ENCODE data around the gene ACSL1.
"Not testable (repeated sequence)": the region's sequence is repeated elsewhere in the genome, so short reads cannot be mapped to it uniquely, and the experiment has no call there.

The ACSL1 gene

GRCh38 chr4:184747034-184747830 lies 78.5 kb downstream of the ACSL1 start:
- no peaks in the 10 kb centered on the region for H3K36me3 ChIP-seq (ENCODE audit: insufficient read depth, low read length)
- peaks cover 20% of the 10 kb centered on the region for H3K4me1 ChIP-seq (ENCODE audit: insufficient read depth, low read length)
- H3K9me3 ChIP-seq (ENCODE audit: low read length) = no peaks in the 10 kb centered on the region
- H2AFZ ChIP-seq (ENCODE audit: low read depth, low read length) = no peak overlapping the region
- H3K4me3 ChIP-seq (ENCODE audit: low read length) = no peak overlapping the region
- H3K27me3 ChIP-seq (ENCODE audit: insufficient read depth, low read length) = peaks cover 11% of the 10 kb centered on the region

- Histone ChIP-seq H2AFZ (ENCODE audit: low read depth, low read length) (no peak overlapping the region), H3K36me3 (ENCODE audit: insufficient read depth, low read length) (no peaks in the 10 kb centered on the region), H3K4me3 (ENCODE audit: low read length) (no peak overlapping the region)
Observed at GRCh38 chr4:184745831-184746795, 79.7 kb downstream of the ACSL1 start.

GRCh38 chr4:184744236-184744635 lies 81.5 kb downstream of the ACSL1 start:
- H3K27me3 ChIP-seq (ENCODE audit: insufficient read depth, low read length) = peaks cover 11% of the 10 kb centered on the region
- H3K36me3 ChIP-seq (ENCODE audit: insufficient read depth, low read length) = no peaks in the 10 kb centered on the region
- H2AFZ ChIP-seq (ENCODE audit: low read depth, low read length) = no peak overlapping the region
- no peak overlapping the region for H3K4me3 ChIP-seq (ENCODE audit: low read length)
- H3K9me3 ChIP-seq (ENCODE audit: low read length) = no peaks in the 10 kb centered on the region
- H3K4me1 ChIP-seq (ENCODE audit: insufficient read depth, low read length) = peaks cover 20% of the 10 kb centered on the region

More at GRCh38 chr4:184745831-184746795, 79.7 kb downstream of the ACSL1 start:
- H3K9me3 ChIP-seq (ENCODE audit: low read length) = no peaks in the 10 kb centered on the region
- H3K27me3 ChIP-seq (ENCODE audit: insufficient read depth, low read length) = peaks cover 11% of the 10 kb centered on the region
- H3K4me1 ChIP-seq (ENCODE audit: insufficient read depth, low read length) = peaks cover 20% of the 10 kb centered on the region

DNA sequence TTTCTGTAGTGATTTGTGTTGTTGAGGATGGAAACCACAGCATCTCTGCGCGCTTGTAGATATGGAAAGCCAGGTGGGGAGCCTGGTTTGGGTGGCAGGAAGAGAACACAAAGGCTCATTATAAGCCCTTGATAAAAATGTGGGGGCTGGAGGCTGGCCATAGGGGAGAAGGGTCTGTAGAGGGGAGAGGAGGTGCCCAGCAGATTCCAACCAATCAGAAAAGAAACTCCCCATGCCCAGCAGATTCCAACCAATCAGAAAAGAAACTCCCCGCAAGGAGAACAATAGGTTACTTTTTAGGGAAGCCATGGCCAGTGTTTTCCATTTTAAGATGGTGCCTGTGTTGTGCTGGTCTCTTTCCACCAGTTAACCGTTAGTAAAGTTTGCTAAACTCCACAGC lies 82.1 kb downstream of the ACSL1 start:
- no peak overlapping the region for H2AFZ ChIP-seq (ENCODE audit: low read depth, low read length)
- no peaks in the 10 kb centered on the region for H3K9me3 ChIP-seq (ENCODE audit: low read length)
- H3K27me3 ChIP-seq (ENCODE audit: insufficient read depth, low read length) = peaks cover 11% of the 10 kb centered on the region
- peaks cover 15% of the 10 kb centered on the region for H3K4me1 ChIP-seq (ENCODE audit: insufficient read depth, low read length)
- no peaks in the 10 kb centered on the region for H3K36me3 ChIP-seq (ENCODE audit: insufficient read depth, low read length)
- H3K4me3 ChIP-seq (ENCODE audit: low read length) = no peak overlapping the region

GRCh38 chr4:184741651-184742050 lies 84.1 kb downstream of the ACSL1 start:
- H3K36me3 ChIP-seq (ENCODE audit: insufficient read depth, low read length); H3K9me3 ChIP-seq (ENCODE audit: low read length): not testable (repeated sequence)
- H3K27me3 ChIP-seq (ENCODE audit: insufficient read depth, low read length) = peaks cover 11% of the 10 kb centered on the region

DNA sequence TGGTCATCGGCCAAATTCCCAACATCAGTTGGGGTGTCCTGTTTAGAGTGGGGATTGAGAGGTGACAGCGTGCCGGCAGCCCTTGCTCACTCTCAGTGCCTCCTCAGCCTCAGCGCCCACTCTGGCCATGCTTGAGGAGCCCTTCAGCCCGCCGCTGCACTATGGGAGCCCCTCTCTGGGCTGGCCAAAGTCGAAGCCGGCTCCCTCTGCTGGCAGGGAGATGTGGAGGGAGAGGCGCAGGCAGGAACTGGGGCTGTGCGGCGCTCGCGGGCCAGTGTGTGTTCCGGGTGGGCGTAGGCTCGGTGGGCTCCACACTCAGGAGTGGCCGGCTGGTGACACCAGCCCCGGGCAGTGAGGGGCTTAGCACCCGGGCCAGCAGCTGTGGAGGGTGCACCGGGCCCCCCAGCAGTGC lies 84.8 kb downstream of the ACSL1 start:
- Histone ChIP-seq H2AFZ (ENCODE audit: low read depth, low read length) (no peak overlapping the region), H3K4me1 (ENCODE audit: insufficient read depth, low read length) (no peaks in the 10 kb centered on the region), H3K4me3 (ENCODE audit: low read length) (no peak overlapping the region), H3K9me3 (ENCODE audit: low read length) (no peaks in the 10 kb centered on the region), H3K36me3 (ENCODE audit: insufficient read depth, low read length) (no peaks in the 10 kb centered on the region), H3K27me3 (ENCODE audit: insufficient read depth, low read length) (peaks cover 6% of the 10 kb centered on the region)

More at GRCh38 chr4:184741651-184742050, 84.1 kb downstream of the ACSL1 start:
- H3K4me1 ChIP-seq (ENCODE audit: insufficient read depth, low read length); H2AFZ ChIP-seq (ENCODE audit: low read depth, low read length); H3K4me3 ChIP-seq (ENCODE audit: low read length): not testable (repeated sequence)

DNA sequence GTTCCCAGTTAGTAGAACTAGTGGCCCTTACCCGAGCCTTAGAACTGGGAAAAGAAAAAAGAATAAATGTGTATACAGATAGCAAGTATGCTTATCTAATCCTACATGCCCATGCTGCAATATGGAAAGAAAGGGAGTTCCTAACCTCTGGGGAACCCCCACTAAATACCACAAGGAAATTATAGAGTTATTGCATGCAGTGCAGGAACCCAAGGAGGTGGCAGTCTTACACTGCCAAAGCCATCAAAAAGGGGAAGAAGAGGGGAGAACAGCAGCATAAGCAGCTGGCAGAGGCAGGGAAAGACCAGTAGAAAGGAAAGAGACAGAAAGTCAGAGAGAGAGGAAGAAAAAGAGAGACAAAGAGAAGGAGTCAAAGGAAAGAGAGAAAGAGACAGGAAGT lies 86.2 kb downstream of the ACSL1 start:
- not testable (repeated sequence) for H2AFZ ChIP-seq (ENCODE audit: low read depth, low read length); H3K9me3 ChIP-seq (ENCODE audit: low read length); H3K36me3 ChIP-seq (ENCODE audit: insufficient read depth, low read length); H3K4me1 ChIP-seq (ENCODE audit: insufficient read depth, low read length); H3K27me3 ChIP-seq (ENCODE audit: insufficient read depth, low read length); H3K4me3 ChIP-seq (ENCODE audit: low read length)

GRCh38 chr4:184734758-184735157 lies 91.0 kb downstream of the ACSL1 start:
- Histone ChIP-seq H3K9me3 (ENCODE audit: low read length) (no peaks in the 10 kb centered on the region), H2AFZ (ENCODE audit: low read depth, low read length) (peak overlapping the region; percentile 81), H3K36me3 (ENCODE audit: insufficient read depth, low read length) (peaks cover 7% of the 10 kb centered on the region), H3K4me1 (ENCODE audit: insufficient read depth, low read length) (peaks cover 14% of the 10 kb centered on the region), H3K4me3 (ENCODE audit: low read length) (peak overlapping the region; percentile 53), H3K27me3 (ENCODE audit: insufficient read depth, low read length) (peaks cover 2% of the 10 kb centered on the region)

- Histone ChIP-seq H3K36me3 (ENCODE audit: insufficient read depth, low read length) (peaks cover 15% of the 10 kb centered on the region), H3K27me3 (ENCODE audit: insufficient read depth, low read length) (peaks cover 2% of the 10 kb centered on the region), H2AFZ (ENCODE audit: low read depth, low read length) (peak within 1 kb of the TSS; percentile 90), H3K9me3 (ENCODE audit: low read length) (no peaks in the 10 kb centered on the region), H3K4me1 (ENCODE audit: insufficient read depth, low read length) (peaks cover 14% of the 10 kb centered on the region), H3K4me3 (ENCODE audit: low read length) (peak within 1 kb of the TSS; percentile 94)
Observed at GRCh38 chr4:184733654-184734524, 91.9 kb downstream of the ACSL1 start, which contains the start of gene CENPU. CENPU (minus strand) TSS chr4:184734096; CDS start chr4:184734062, 34 bp downstream.

DNA sequence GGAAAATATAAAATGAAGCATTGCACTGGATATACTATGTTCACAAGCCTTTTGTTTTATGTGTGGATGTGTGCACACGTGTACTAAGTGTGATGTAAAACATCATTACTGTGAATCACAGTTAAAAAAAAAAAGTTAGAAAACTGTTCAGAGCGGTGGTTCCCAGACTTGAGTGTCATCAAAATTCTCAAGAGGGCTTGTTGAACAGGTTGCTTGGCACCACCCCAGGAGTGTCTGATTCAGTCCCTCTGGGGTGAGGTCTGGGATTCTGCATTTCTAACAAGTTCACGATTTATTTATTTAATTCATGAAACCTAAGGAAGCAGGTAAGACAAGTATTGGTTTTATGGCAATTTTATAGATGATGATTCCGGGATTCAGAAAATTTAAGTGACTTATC lies 93.6 kb downstream of the ACSL1 start:
- no peak overlapping the region for H2AFZ ChIP-seq (ENCODE audit: low read depth, low read length)
- peak overlapping the region; percentile 94 for H3K4me3 ChIP-seq (ENCODE audit: low read length)
- peaks cover 14% of the 10 kb centered on the region for H3K4me1 ChIP-seq (ENCODE audit: insufficient read depth, low read length)
- H3K27me3 ChIP-seq (ENCODE audit: insufficient read depth, low read length) = peaks cover 2% of the 10 kb centered on the region
- H3K9me3 ChIP-seq (ENCODE audit: low read length) = peaks cover 8% of the 10 kb centered on the region
- peaks cover 33% of the 10 kb centered on the region for H3K36me3 ChIP-seq (ENCODE audit: insufficient read depth, low read length)

GRCh38 chr4:184731056-184731455 lies 94.7 kb downstream of the ACSL1 start:
- H3K36me3 ChIP-seq (ENCODE audit: insufficient read depth, low read length) = peaks cover 41% of the 10 kb centered on the region
- peaks cover 2% of the 10 kb centered on the region for H3K27me3 ChIP-seq (ENCODE audit: insufficient read depth, low read length)
- H3K4me1 ChIP-seq (ENCODE audit: insufficient read depth, low read length) = peaks cover 14% of the 10 kb centered on the region
- H2AFZ ChIP-seq (ENCODE audit: low read depth, low read length) = no peak overlapping the region
- H3K4me3 ChIP-seq (ENCODE audit: low read length) = no peak overlapping the region
- H3K9me3 ChIP-seq (ENCODE audit: low read length) = peaks cover 8% of the 10 kb centered on the region

GRCh38 chr4:184729946-184730345 lies 95.8 kb downstream of the ACSL1 start:
- peaks cover 51% of the 10 kb centered on the region for H3K36me3 ChIP-seq (ENCODE audit: insufficient read depth, low read length)
- H3K4me1 ChIP-seq (ENCODE audit: insufficient read depth, low read length) = peaks cover 14% of the 10 kb centered on the region
- peaks cover 8% of the 10 kb centered on the region for H3K9me3 ChIP-seq (ENCODE audit: low read length)
- H2AFZ ChIP-seq (ENCODE audit: low read depth, low read length) = no peak overlapping the region
- H3K27me3 ChIP-seq (ENCODE audit: insufficient read depth, low read length) = no peaks in the 10 kb centered on the region
- no peak overlapping the region for H3K4me3 ChIP-seq (ENCODE audit: low read length)

Measured in neuron (in vitro differentiated cells).